Anterior cingulate cortex (tissue), 58 donors: ENCODE results near the gene CYBC1.
"Not testable (repeated sequence)": the region's sequence is repeated elsewhere in the genome, so short reads cannot be mapped to it uniquely, and the experiment has no call there.

Experiments
- DNase-seq, 58 donors: peaks; one replicate each; lab custom pipeline; 2025; lab: John Stamatoyannopoulos, UW

The CYBC1 gene

DNA sequence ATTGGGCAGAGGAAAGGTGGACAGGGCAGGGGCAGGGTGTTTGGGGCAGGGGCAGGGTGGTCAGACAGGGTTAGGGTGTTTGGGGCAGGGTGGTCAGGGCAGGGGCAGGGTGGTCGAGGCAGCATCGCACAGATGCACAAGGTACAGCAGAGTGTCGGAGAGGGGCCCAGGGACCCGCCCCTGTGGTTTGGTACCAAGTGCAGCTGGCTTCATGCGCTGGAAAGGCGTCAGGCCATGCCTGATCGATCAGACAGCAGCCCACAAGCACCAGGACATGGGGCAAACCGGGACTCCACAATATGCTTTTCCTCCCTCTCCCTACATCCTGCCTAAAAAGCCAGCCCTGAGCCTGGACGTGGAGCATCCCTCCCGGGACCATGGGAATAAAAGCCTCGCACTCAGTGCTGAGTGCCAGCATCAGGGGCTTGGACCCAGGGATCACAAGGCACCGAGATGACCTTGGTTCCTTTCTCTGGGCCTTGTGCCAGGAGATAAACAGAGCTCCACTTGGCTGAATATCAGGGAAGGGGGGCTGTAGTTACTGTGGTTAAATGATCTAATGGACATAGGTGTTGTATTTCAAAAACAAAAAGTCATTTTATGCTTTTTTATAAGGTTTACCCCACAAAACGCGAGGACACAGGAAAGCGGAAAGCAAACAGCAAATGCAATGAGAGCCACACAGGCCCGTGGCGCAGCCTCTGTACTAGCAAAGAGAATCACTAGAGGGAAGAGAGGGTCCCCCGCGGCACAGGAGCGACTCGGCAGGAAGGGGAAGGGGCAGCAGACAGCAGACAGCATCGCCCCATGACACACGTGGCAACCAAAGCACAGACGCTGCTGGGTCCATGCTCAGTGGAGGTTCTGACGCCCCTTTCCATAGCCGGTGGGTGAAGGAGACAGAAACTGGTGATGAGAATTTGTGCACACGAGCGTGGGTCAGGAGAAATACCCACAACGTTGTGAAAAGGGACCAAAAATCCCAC, 37.7 kb downstream of the CYBC1 start:
- no peak for DNase-seq

DNA sequence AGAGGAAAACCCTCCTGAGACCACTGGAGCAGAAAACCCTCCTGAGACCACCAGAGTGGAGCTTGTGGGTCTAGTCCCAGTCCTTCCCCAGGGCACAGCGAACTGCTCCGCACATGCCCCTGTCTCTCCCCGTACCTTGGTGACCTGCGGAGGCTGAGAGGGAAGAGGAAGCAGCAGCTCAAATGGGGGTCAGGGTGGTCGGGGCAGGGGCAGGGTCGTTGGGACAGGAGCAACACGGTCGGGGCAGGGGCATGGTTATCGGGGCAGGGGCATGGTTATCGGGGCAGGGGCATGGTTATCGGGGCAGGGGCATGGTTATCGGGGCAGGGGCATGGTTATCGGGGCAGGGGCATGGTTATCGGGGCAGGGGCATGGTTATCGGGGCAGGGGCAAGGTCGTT, 38.5 kb downstream of the CYBC1 start:
- not testable (repeated sequence) for DNase-seq

DNA sequence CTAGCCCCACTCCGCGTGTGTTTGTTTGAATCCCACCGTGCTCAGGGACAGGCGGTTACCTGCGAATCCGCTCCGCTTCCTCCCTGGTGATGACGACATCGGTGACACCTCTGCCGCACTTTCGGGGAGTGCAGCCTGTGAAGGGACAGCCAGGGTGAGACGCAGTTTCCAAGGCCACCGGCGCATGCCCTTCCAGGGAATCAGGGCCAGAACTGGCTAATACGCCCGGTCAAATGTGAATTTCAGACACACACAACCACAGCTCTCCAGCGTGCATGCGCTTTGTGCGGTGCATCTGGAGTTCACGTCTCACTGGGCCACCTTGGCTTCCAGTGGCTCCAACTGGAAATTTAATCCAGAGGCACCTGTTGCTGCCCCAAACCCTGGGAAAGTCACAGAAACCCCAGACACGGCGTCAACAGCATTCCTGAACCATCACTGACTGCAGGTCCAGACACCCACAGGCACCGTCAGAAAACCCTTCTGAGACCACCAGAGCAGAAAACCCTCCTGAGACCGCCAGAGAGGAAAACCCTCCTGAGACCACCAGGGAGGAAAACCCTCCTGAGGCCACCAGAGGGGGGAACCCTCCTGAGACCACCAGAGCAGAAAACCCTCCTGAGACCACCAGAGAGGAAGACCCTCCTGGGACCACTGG, 39.0 kb downstream of the CYBC1 start:
- DNase-seq: no peak

DNA sequence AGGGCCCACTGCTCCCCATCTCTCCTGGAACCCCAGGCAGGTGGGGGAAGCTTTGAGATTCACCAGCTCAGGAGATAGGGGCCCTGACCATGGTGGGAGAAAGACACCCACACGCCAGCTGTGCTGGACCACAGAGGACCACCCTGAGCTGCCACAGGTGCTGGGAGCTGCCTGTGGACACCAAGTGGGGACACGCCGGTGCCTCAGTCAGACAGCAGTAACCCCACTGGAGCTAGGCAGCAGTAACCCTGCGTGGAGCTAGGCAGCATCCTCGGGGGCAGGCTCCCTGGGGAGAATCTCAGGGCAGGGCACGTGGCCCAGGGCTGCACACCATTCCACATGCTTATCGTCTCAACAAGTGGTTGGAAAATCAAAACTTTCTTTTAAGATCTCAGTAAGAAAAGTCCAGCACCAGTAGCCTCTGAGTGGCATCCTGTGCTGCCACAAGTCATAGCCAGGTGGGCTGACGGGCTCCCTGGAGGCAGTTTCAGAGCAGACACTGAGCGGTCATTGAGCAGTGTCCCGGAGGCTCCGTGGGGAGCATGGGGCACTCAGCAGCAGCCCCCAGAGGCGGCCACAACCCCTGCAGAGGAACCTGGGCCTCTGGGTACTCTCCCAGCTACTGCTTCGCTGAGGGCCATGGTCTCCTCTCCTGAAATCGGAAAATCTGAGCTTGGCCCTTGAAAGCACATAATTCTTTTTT, 40.4 kb downstream of the CYBC1 start:
- DNase-seq: no peak

DNA sequence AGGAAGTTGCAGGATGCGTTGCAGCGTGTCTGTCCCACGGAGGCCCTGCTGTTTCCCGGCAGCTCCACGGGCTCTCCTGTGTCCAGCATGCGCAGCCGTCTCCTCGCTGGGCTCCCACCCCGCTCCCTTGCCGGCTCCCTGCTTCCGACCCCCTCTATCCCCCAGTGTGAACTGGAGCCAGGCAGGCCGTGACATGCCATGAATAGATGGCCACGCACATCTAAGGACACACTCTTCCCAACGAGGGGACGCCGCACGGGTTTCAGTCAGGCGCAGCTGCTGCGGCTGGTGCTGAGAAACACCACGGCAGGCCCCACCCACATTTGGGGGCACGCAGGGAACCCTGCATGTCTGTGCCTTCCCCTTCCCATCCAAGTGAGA, 41.6 kb downstream of the CYBC1 start:
- no peak for DNase-seq

DNA sequence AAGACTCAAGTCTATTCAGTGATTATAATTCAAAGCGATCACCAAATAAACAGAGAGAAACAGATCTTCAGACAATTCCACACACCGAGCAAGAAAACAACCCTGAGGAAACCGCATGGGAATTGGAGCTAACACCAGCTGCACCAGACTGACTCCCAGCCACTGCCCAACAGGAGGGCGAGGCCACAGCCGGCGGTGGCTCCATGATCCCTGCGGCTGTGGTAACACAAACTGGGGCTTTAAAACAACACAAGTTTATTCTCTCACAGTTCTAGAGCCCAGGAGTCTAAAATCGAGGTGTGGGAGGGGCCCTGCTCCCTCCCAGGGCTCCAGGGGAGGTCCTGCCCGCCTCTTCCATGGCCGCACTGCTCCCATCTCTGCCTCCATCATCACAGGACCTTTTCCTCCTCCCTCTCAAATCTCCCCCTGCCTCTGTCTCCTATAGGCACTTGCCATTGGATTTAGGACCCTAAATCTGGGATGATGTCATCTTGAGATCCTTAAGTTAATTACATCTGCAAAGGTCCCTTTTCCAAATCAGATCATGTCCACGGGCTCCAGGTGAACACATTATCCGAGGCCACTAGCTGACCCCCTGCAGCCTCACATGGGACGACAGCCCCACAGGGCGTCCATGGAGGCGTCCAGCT, 42.1 kb downstream of the CYBC1 start:
- no peak for DNase-seq

DNA sequence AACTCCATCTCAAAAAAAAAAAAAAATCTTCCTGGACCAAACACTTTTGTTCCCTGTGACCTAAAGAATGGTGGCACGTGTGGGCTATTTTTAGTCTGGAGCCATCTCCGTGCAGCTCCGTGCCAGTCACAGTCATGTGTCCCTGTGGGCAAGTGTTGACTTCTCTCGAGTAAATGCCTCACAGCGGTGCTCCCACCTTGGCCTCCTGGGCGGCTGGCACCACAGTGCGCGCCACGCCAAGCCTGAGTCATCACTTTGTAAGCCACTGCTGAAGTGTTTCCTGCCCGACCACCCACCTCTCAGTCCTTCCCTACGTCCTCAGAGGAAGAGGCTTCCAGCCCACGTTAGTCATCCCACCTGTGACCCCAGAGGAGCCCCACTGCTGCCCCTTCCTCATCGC, 43.3 kb downstream of the CYBC1 start:
- no peak for DNase-seq

DNA sequence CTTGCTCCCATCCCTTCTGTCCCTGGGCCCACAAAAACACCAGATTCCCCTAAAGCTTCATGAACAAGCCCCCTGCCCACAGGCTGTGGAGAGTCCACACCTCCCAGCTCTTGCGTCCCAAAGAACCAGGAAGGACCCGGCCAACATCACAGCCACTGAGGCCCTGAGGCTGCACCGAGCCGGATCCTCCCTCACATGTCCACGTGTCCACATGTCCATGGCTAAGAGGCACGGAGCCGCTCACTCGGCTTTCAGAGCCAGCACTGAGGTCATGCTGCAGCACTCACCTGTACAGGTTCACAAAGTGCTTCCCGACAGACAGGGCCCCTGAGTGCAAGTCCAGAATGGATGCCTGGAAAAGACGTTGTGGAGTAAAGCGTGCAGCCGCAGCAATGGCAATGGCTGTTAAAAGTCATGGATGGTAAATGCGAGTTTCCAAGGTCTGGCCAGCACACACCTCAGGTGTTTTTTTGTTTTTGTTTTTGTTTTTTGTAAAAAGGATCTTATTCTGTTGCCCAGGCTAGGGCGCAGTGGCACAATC, 44.4 kb downstream of the CYBC1 start:
- DNase-seq: no peak

DNA sequence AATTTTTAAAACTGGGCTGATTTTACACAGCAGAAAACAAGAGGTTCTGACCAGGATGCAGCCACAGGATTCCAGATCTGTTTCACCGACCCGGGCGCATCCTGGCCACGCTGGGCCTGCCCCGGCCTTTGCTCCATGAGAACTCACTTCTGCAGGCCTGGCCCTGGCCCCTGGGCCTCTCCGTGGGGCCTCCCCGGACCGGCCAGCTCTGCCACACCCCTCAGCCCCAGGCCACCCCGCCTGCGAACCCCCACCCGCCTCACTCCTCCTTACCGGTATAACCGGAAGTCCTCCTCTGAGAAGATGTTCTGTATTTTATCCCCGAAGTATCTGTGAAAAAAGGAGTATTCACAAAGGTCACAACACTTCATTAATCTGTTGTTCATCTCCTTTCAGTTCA, 45.5 kb downstream of the CYBC1 start:
- DNase-seq: no peak

DNA sequence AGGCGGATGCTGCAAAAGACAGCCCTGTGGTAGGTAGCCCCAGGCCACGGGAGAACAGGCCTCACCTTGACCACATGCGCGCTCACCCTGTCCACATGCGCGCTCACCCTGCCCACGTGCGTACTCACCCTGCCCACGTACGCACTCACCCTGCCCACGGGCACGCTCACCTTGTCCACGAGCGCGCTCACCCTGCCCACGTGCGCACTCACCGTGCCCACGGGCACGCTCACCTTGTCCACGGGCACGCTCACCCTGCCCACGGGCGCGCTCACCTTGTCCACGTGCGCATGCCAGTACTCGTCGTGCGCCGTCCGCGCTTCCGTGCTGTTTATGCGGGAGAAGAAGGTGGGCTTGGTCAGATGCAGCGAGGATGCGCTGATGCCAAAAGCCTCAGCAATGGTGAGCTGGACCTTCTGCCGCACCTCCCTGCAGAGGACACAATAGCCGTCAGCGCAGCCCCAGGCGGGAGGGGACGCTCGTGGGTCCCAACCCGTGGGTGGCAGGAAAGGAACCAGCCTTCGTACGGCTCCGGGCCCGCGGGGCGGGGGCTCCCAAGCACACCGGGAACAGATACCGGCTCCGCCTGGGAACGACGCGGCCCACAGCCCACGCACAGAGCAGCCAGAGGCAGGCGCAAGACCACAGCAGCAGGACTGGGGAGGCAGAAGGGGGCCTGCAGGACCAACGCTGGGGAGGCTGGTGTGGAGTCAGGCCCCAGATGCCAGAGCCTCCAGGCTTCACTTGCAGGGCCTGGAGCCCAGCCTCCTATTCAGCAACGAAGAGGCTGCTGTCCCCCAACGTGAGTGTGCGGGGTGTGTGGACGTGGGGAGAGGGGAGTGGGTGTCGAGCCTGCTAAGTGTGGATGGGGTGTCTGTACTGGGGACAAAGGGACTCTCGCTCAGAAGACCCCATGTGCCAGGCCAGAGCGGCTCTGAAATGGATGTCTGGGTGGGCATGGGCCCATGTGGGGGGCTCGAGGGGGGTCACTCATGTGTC, 46.6 kb downstream of the CYBC1 start:
- no peak for DNase-seq

DNA sequence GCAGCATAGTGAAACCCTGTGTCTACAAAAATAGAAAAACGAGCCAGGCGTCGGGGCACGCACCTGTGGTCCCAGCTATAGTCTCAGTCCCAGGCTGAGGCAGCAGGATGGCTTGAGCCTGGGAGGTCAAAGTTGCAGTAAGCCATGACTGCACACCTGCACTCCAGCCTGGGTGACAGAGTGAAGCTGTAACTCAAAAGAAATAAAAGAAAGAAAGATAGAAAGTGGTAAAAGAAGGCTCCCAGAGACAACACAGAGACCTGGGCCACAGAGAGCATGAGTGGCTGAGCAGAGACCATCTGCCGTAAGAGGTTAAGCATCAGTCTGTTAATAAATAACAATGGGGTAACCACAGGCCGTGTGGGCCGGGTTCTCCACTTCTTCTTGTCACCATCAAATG, 47.7 kb downstream of the CYBC1 start:
- no peak for DNase-seq

DNA sequence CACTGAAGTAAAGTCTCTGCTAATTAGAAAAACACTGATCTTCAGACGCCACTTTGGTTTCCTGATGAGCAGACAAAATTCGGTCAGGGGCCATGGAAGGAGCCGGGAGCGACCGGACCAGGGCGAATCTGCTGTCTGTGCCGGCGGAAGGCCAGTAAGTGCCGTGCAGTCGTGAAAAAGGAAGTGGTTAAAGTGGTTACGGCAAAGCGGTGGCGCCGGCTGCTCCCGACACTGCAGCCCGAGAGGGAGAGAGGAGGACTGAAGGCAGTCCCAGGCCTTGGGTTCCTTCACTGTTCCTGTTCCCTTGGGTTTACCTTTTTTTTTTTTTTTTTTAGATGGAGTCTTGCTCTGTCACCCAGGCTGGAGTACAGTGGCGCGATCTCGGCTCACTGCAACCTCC, 49.7 kb downstream of the CYBC1 start:
- DNase-seq: peak in 7 of 58 donors; percentile 6 to 31 (median 13)

DNA sequence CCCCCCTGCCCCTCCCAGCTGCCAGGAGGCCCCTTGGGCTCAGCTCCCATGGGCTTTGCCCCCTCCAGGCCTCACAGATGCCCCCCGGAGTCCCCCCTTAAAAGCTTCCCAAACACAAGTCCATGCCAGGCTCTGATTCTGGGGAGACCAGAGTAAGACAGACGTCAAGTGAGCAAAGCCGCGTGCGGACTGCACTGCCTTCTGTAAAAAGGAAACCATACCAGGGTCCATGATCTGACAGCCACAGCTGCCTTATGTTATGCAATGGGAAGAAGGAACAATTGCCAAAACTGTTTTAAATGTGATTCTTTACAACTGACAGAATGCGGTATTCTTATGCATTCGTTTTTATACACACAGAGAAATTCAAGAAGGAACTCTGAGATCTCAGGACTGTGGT, 50.3 kb downstream of the CYBC1 start:
- DNase-seq: no peak

DNA sequence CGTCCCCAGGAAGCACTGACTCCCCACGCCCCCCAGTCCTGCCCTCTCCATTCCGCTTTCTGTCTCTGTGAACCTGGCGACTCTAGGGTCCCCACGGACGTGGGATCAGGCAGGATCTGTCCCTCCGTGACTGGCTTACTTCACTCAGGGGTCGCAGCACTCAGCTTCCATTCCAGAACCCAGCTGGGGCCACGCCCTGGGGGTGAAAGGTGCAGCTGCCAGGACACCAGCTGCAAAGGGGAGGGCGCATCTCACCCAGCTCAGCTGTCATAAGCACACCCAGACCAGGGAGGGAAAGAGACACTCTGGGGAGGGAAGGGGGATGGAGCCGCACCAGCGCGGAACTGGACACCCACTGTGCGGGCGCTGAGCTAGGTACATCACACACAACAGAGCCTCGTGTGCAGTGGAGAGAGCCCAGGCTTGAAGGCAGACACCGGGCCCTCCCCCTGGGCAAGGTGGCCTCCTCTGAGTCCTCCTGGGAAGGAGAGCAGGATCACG, 50.9 kb downstream of the CYBC1 start:
- DNase-seq: no peak

DNA sequence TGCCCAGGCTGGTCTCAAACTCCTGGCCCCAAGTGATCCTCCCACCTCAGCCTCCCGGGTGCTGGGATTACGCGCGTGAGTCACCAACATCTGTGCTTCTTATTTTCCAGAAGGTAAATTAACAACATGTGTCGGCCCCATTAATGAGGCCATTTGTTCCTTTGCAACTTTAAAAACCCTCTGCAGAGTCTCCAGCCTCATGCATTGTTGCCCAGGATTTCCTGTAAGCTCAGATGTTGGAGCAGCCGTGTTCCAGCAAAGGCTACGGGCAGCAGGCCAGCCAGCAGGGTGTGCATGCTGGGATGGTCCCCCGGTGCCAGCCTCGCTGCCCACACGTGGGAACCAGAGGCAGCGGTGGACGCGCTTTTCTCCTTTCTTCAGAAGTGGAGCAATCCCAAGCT, 51.5 kb downstream of the CYBC1 start:
- DNase-seq: peak in 47 of 58 donors; percentile 11 to 88 (median 43)

DNA sequence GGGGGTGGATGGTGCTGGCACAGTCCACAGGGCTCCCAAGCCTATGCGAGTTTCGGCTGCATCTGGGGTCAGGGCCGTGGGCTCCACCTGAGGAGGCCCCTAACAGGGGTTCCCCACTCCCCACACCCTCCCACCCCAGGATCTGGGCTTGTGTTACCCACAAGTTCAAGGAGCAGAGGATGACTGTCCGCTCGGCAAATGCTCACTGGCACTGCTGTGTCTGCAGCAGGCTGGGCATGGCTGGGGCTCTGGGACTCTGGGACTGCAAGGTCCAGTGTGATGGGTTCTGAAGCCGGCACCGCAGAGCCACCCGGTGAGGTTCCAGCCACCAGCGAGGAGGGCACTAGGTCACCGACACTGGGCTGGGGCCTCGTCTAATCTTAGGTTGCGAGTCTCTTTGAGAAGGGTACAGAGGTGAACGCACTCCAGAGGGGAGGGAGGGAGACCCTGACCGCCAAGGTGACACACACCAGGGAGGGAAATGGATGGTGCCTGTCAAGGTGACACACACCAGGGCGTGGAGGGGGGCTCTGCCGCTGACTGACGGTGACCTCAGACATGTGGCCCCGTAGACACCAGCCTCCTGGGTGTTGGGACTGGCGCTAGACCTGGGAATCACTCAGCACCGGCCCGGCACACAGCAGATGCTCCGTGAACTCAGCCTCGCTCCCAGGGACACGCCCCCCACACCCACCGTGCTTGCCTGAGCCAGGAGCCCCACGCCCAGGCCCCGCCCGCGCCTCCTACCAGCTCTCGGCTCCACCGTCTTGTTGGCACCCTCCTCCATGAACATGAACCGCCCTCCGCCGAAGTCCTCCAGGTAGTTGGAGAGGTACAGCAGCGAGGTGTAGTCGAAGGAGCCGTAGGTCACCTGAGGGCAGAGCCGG, 52.9 kb downstream of the CYBC1 start:
- no peak for DNase-seq

DNA sequence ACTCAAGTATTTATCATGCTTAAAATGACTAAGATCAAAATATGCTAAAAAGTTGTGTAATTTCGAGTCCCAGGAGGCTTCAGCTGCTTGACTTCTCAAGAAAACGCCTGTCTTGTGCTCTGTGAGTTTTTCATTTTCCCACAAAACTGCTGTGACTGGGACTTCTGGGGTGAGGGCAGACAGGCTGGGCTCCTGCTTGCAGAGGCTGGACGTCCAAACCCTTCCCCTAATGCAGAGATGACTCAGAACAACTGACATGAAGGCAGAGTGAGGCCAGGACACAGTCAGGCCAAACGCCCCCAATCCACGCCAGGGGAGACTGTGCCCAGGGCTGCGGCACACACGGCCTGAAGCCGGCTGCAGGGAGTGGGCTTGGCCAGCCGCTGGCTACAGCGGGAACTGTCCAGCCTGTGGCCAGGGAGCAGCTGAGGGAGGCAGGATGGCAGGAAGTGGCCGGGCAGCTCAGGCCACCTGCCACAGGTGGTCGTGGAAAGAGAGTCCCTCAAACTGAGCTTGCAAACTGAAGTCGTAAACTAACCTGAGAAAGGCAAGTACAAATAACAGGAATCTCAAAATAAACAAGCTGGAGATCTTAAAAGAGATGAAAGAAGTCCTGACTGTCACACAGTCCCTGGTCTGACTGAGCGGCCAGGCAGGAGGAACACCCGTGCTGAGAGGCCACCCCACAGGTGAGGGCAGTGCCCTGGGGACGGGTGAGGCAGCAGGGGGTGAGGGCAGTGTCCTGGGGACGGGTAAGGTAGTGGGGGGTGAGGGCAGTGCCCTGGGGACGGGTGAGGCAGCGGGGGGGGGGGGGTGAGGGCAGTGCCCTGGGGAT, 53.7 kb downstream of the CYBC1 start:
- no peak for DNase-seq
